Measurements from ENCODE around the gene NNAT. TPM values are rescaled to one million over a fixed set of nuclear protein-coding genes. Genes with fewer than 3 reads are reported as not detected.

Gene NNAT
- total and polyA plus RNA-seq, 2 donors (not counting 3 experiments of a cell fraction or from before 2014, with no cell fraction given): 2.3 to 32.9 TPM

DNA sequence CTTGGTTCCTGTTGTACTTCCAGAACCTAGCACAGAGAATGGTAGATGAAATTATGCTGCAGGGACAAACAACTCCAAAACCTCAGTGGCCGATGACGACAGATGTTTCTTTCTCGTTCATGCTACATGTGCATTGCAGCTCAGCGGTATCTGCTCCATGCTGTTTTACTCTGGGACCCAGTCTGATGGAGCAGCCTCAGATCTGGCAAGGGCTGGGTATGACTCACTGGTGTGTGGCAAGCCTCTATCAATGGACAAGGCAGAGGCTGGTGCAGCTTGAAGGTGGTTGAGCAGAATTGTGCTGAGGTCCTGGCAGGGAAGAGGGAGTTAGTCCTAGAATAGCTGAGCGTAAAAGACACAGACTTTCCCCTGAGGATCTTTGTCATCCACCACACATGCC lies 17.0 kb downstream of the NNAT start:
- no peak for TF ChIP-seq POLR2AphosphoS5 (IDR thresholded peaks at IDR 0.05; ENCODE audit: insufficient read depth, low read depth, low read length)
- no peak for TF ChIP-seq EZH2 (IDR thresholded peaks at IDR 0.05; ENCODE audit: borderline replicate concordance, low read depth, low read length, severe bottlenecking)
- TF ChIP-seq, protein P1, sequence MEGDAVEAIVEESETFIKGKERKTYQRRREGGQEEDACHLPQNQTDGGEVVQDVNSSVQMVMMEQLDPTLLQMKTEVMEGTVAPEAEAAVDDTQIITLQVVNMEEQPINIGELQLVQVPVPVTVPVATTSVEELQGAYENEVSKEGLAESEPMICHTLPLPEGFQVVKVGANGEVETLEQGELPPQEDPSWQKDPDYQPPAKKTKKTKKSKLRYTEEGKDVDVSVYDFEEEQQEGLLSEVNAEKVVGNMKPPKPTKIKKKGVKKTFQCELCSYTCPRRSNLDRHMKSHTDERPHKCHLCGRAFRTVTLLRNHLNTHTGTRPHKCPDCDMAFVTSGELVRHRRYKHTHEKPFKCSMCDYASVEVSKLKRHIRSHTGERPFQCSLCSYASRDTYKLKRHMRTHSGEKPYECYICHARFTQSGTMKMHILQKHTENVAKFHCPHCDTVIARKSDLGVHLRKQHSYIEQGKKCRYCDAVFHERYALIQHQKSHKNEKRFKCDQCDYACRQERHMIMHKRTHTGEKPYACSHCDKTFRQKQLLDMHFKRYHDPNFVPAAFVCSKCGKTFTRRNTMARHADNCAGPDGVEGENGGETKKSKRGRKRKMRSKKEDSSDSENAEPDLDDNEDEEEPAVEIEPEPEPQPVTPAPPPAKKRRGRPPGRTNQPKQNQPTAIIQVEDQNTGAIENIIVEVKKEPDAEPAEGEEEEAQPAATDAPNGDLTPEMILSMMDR (IDR thresholded peaks at IDR 0.05; ENCODE audit: extremely low read depth in 1 of 2, insufficient read depth in 1 of 2, low read depth in 1 of 2, low read length in 2 of 2): no peak
- TF ChIP-seq JUN (IDR thresholded peaks at IDR 0.05; ENCODE audit: borderline replicate concordance, insufficient read depth, insufficient read length, low read depth): no peak
- TF ChIP-seq GATA2 (IDR thresholded peaks at IDR 0.05; ENCODE audit: insufficient read depth, insufficient read length, low read depth, low read length): no peak
- TF ChIP-seq MYC (IDR thresholded peaks at IDR 0.05; ENCODE audit: low read depth, low read length): no peak
- Histone ChIP-seq H3K4me2 (ENCODE audit: insufficient read depth, low read length) (no peak overlapping the region), H3K4me3 (replicated peaks in 1 of 3; ENCODE audit: insufficient read depth in 1 of 3, low read depth in 1 of 3, low read length in 3 of 3) (no peak overlapping the region), H3K27me3 (ENCODE audit: control insufficient read depth in 2 of 2, insufficient read depth in 2 of 2, low read length in 2 of 2) (no peaks in the 10 kb centered on the region), H3K79me2 (ENCODE audit: control insufficient read depth, insufficient read depth, low read length) (no peaks in the 10 kb centered on the region), H3K9me1 (replicated peaks; ENCODE audit: control insufficient read depth, extremely low read depth, insufficient read depth, low read length) (no peaks in the 10 kb centered on the region), H2AFZ (ENCODE audit: low read depth, low read length) (no peak overlapping the region), H3K9ac (replicated peaks; ENCODE audit: extremely low read depth, insufficient read depth, low read length) (no peak overlapping the region), H3K9me3 (replicated peaks; ENCODE audit: control insufficient read depth, insufficient read depth, low read length) (no peaks in the 10 kb centered on the region), H3K27ac (ENCODE audit: insufficient read depth, low read depth, low read length) (no peak overlapping the region), H3K4me1 (ENCODE audit: control insufficient read depth, extremely low read depth, insufficient read depth, low read length) (peaks cover 26% of the 10 kb centered on the region), H4K20me1 (replicated peaks; ENCODE audit: control insufficient read depth, extremely low read depth, insufficient read depth, low read length) (no peaks in the 10 kb centered on the region), H3K36me3 (ENCODE audit: control insufficient read depth in 2 of 2, extremely low read depth in 1 of 2, insufficient read depth in 2 of 2, low read length in 2 of 2) (no peaks in the 10 kb centered on the region)
- dilution Hi-C loops (cut with MboI; ENCODE audit: extremely low pct_ligation_motif_present, low sequenced_read_pairs): no loop called here
- no TSS peak for BruUV-seq (replicated peaks)
- DNase-seq (ENCODE audit: low read depth, low spot score) (no peak), FAIRE-seq (no peak)
- CTCF ChIA-PET: interaction anchor here (0.8 to 3.1 kb wide), 6 partner anchors 26 to 870 kb away, joined by 3 to 17 read pairs (median 6); no protein-coding TSS in a partner anchor
- POLR2A ChIA-PET: no interaction called here
- intact Hi-C loops (cut with micrococcal nuclease): no loop called here

All from endothelial cell of umbilical vein (primary cell).